K562 (cell line): ENCODE measurements around the gene CDC42SE2. TPM values are rescaled to one million over a fixed set of nuclear protein-coding genes. Genes with fewer than 3 reads are reported as not detected.

Experiments used
- BRCA1 ChIP-seq, 2 experiments: fragments of 450-650 bp in 1 of 2; sonication (generic) in 1 of 2; formaldehyde crosslinking in 1 of 2; IDR thresholded peaks; 2 replicates each; pipeline versions ENCODE4 v1.5.0 to v1.6.1; 2017 to 2020; ENCODE audit warnings: mild to moderate bottlenecking in 1 of 2, missing genetic modification reagents in 1 of 2
- CCNT2 ChIP-seq: IDR thresholded peaks from 2 replicates; pipeline ENCODE4 v1.6.1; 2011; ENCODE audit warnings: borderline replicate concordance, low read depth, mild to moderate bottlenecking, moderate library complexity, mixed read lengths, low read length; ENCODE audit not compliant: insufficient read length; ENCODE audit errors: extremely low read depth
- GABPA ChIP-seq: fragments of 200-800 bp; sonication (Bioruptor generic); conservative IDR thresholded peaks from 2 replicates; pipeline ENCODE4 v1.6.1; 2016; ENCODE audit warnings: low read depth, missing genetic modification characterization, missing compliant biosample characterization
- MBD2 ChIP-seq: sonication (generic); IDR thresholded peaks from 2 replicates; pipeline ENCODE4 v1.6.1; 2016; ENCODE audit warnings: low read depth, borderline replicate concordance
- NCOA2 ChIP-seq, 2 experiments: fragments of 450-650 bp; IDR thresholded peaks; 2 replicates each; pipeline ENCODE4 v1.6.1; 2018; ENCODE audit warnings: mild to moderate bottlenecking in 2 of 2, moderate library complexity in 1 of 2; ENCODE audit not compliant: partially characterized antibody in 2 of 2
- NR4A1 ChIP-seq, 2 experiments: fragments of 250-450 bp in 1 of 2; fragments of 450-650 bp in 1 of 2; sonication (Bioruptor Pico) in 1 of 2; IDR thresholded peaks; 2 replicates each; pipeline versions ENCODE4 v1.4.0 to v1.6.1; 2016 to 2020; ENCODE audit warnings: mild to moderate bottlenecking in 2 of 2, missing compliant biosample characterization in 1 of 2, missing genetic modification characterization in 1 of 2, moderate library complexity in 1 of 2
- POLR3A ChIP-seq: IDR thresholded peaks from 2 replicates; pipeline ENCODE4 v1.6.1; 2011; ENCODE audit warnings: borderline replicate concordance, mild to moderate bottlenecking, moderate library complexity; ENCODE audit not compliant: insufficient read length, insufficient read depth; ENCODE audit errors: extremely low read depth
- RAD51 ChIP-seq: fragments of 450-650 bp; IDR thresholded peaks from 2 replicates; pipeline ENCODE4 v1.7.1; 2016; ENCODE audit warnings: low read depth, mild to moderate bottlenecking, borderline replicate concordance
- SP1 ChIP-seq: sonication (generic); formaldehyde crosslinking; IDR thresholded peaks from 2 replicates; pipeline ENCODE4 v1.8.1; 2022; ENCODE audit warnings: mild to moderate bottlenecking, missing genetic modification reagents
- TCF3 ChIP-seq: sonication (generic); formaldehyde crosslinking; IDR thresholded peaks from 2 replicates; pipeline ENCODE4 v1.4.0; 2020; ENCODE audit warnings: mild to moderate bottlenecking, missing genetic modification reagents
- ZC3H4 ChIP-seq: sonication (generic); formaldehyde crosslinking; IDR thresholded peaks from 2 replicates; pipeline ENCODE4 v1.9.0; 2021; ENCODE audit warnings: missing genetic modification reagents, borderline replicate concordance
- ZNF140 ChIP-seq: fragments of 250-450 bp; sonication (Bioruptor Pico); IDR thresholded peaks from 2 replicates; pipeline ENCODE4 v1.8.0; 2021; ENCODE audit warnings: moderate library complexity, mild to moderate bottlenecking, inconsistent platforms
- ZNF41 ChIP-seq: fragments of 250-450 bp; sonication (Bioruptor Pico); conservative IDR thresholded peaks from 2 replicates; pipeline ENCODE4 v1.4.0; 2020; ENCODE audit warnings: mild to moderate bottlenecking
- ZNF696 ChIP-seq: fragments of 250-450 bp; sonication (Bioruptor Pico); conservative IDR thresholded peaks from 2 replicates; pipeline ENCODE4 v1.4.0; 2020; ENCODE audit warnings: mild to moderate bottlenecking, moderate library complexity
- polyA plus RNA-seq, 8 experiments: library from polyadenylated mRNA; depleted of rRNA in 4 of 8; stranded (reverse) in 5 of 8; unstranded in 3 of 8; fragments of >200 nt; fragmentation: Nextera tagmentation in 2 of 8; fragmentation: Illumina TruSeq in 1 of 8; extraction: Ambion mirVana in 2 of 8; extraction: Trizol in 1 of 8; gene quantifications; 2 replicates each; pipeline versions ENCODE4 v1.2.1 to v1.2.3, GENCODE V29; 2011 to 2014; ENCODE audit warnings: inconsistent platforms in 1 of 8, missing spikeins in 1 of 8
- total RNA-seq, 7 experiments: library from RNA; depleted of rRNA in 6 of 7; stranded (reverse); fragments of >200 nt in 6 of 7; fragmentation: Illumina TruSeq in 2 of 7; extraction: Trizol in 2 of 7; gene quantifications; 2 replicates each; pipeline versions ENCODE4 v1.2.1 to v1.2.3, GENCODE V29; 2011 to 2021; ENCODE audit warnings: low replicate concordance in 1 of 7
- TF ChIP-seq, protein P1 (sequence below): fragments of 450-650 bp; formaldehyde crosslinking; IDR thresholded peaks from 2 replicates; pipeline ENCODE4 v1.4.0; 2022; ENCODE audit warnings: missing genetic modification characterization
- TF ChIP-seq, protein P2 (sequence below): sonication (generic); formaldehyde crosslinking; IDR thresholded peaks from 2 replicates; pipeline ENCODE4 v1.8.0; 2022; ENCODE audit warnings: mild to moderate bottlenecking, missing genetic modification reagents
- TF ChIP-seq, protein P3 (sequence below): fragments of 450-650 bp; IDR thresholded peaks from 2 replicates; pipeline ENCODE4 v1.6.1; 2016; ENCODE audit warnings: low read depth, mild to moderate bottlenecking, moderate library complexity
- TF ChIP-seq, protein P4 (sequence below): fragments of 450-650 bp; IDR thresholded peaks from 2 replicates; pipeline ENCODE4 v1.6.1; 2018; ENCODE audit warnings: mild to moderate bottlenecking, low read depth; ENCODE audit not compliant: partially characterized antibody
- TF ChIP-seq, protein P5 (sequence below): fragments of 450-650 bp; IDR thresholded peaks from 2 replicates; pipeline ENCODE4 v1.6.1; 2018; ENCODE audit not compliant: partially characterized antibody

The CDC42SE2 gene
- total and polyA plus RNA-seq, 9 of the 15 experiments (the other 6 are each of a cell fraction or from before 2014, with no cell fraction given) = 24.8 to 44.3 (median 32.7) TPM

DNA sequence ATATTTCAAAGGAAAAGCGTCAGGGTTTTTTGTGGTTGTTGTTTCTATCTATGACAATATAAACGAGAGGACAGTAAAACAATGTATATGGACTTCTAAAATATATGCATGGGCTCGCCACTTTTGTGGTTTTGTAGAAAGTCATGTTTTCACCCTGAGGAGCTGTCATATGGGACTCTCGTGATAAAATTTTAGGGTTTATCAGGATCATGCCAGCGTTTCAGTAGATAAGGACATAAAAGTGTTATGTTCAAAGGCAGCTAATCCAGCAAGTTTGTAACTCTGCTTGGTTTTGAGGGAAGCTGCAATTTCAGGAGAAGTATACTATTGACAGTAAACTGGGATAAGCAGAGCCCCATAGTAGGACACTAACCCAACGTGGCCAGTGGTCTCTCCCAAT is 120.3 kb downstream of the CDC42SE2 start (continued):
- TF ChIP-seq, protein P1, sequence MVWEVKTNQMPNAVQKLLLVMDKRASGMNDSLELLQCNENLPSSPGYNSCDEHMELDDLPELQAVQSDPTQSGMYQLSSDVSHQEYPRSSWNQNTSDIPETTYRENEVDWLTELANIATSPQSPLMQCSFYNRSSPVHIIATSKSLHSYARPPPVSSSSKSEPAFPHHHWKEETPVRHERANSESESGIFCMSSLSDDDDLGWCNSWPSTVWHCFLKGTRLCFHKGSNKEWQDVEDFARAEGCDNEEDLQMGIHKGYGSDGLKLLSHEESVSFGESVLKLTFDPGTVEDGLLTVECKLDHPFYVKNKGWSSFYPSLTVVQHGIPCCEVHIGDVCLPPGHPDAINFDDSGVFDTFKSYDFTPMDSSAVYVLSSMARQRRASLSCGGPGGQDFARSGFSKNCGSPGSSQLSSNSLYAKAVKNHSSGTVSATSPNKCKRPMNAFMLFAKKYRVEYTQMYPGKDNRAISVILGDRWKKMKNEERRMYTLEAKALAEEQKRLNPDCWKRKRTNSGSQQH (CRISPR knock-in tag) = no peak
- TF ChIP-seq ZNF696 (CRISPR knock-in tag) (no peak), ZNF41 (CRISPR knock-in tag) (no peak), SP1 (CRISPR knock-in tag) (no peak), POLR3A (no peak), NCOA2 (IDR thresholded peaks at IDR 0.05; ENCODE audit: partially characterized antibody in 2 of 2) (no peak), TCF3 (CRISPR knock-in tag) (peak; percentile 62), GABPA (tag) (no peak), CCNT2 (peak; percentile 33), BRCA1 (IDR thresholded peaks at IDR 0.05) (no peak), BRCA1 (CRISPR knock-in tag; IDR thresholded peaks at IDR 0.05) (no peak), NR4A1 (CRISPR knock-in tag; IDR thresholded peaks at IDR 0.05) (no peak), NR4A1 (tag; IDR thresholded peaks at IDR 0.05) (no peak), ZNF140 (CRISPR knock-in tag) (no peak), MBD2 (no peak), ZC3H4 (no peak), RAD51 (no peak)
- TF ChIP-seq, protein P2, sequence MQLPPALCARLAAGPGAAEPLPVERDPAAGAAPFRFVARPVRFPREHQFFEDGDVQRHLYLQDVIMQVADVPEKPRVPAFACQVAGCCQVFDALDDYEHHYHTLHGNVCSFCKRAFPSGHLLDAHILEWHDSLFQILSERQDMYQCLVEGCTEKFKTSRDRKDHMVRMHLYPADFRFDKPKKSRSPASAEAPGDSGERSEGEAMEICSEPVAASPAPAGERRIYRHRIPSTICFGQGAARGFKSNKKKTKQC (CRISPR knock-in tag) = no peak
- TF ChIP-seq, protein P3, sequence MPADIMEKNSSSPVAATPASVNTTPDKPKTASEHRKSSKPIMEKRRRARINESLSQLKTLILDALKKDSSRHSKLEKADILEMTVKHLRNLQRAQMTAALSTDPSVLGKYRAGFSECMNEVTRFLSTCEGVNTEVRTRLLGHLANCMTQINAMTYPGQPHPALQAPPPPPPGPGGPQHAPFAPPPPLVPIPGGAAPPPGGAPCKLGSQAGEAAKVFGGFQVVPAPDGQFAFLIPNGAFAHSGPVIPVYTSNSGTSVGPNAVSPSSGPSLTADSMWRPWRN = 0 out of 2 replicates have a peak, but pooled peaks have one; percentile 15
- TF ChIP-seq, protein P4, sequence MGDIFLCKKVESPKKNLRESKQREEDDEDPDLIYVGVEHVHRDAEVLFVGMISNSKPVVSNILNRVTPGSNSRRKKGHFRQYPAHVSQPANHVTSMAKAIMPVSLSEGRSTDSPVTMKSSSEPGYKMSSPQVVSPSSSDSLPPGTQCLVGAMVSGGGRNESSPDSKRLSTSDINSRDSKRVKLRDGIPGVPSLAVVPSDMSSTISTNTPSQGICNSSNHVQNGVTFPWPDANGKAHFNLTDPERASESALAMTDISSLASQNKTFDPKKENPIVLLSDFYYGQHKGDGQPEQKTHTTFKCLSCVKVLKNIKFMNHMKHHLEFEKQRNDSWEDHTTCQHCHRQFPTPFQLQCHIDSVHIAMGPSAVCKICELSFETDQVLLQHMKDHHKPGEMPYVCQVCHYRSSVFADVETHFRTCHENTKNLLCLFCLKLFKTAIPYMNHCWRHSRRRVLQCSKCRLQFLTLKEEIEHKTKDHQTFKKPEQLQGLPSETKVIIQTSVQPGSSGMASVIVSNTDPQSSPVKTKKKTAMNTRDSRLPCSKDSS = no peak
- TF ChIP-seq, protein P5, sequence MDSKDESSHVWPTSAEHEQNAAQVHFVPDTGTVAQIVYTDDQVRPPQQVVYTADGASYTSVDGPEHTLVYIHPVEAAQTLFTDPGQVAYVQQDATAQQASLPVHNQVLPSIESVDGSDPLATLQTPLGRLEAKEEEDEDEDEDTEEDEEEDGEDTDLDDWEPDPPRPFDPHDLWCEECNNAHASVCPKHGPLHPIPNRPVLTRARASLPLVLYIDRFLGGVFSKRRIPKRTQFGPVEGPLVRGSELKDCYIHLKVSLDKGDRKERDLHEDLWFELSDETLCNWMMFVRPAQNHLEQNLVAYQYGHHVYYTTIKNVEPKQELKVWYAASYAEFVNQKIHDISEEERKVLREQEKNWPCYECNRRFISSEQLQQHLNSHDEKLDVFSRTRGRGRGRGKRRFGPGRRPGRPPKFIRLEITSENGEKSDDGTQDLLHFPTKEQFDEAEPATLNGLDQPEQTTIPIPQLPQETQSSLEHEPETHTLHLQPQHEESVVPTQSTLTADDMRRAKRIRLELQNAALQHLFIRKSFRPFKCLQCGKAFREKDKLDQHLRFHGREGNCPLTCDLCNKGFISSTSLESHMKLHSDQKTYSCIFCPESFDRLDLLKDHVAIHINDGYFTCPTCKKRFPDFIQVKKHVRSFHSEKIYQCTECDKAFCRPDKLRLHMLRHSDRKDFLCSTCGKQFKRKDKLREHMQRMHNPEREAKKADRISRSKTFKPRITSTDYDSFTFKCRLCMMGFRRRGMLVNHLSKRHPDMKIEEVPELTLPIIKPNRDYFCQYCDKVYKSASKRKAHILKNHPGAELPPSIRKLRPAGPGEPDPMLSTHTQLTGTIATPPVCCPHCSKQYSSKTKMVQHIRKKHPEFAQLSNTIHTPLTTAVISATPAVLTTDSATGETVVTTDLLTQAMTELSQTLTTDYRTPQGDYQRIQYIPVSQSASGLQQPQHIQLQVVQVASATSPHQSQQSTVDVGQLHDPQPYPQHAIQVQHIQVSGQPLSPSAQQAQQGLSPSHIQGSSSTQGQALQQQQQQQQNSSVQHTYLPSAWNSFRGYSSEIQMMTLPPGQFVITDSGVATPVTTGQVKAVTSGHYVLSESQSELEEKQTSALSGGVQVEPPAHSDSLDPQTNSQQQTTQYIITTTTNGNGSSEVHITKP = peak; percentile 59
